ENCODE measurements around the gene NFATC1.

The NFATC1 gene

GRCh38 chr18:79377187-79377891, 18.4 kb upstream of the NFATC1 start:
- no peaks in the 10 kb centered on the region for H3K9me3 ChIP-seq (ENCODE audit: insufficient read depth, low read length)
- no peak overlapping the region for H3K9ac ChIP-seq (ENCODE audit: insufficient read length, low read depth)
- H3K27me3 ChIP-seq (ENCODE audit: insufficient read depth, insufficient read length): peaks cover 2% of the 10 kb centered on the region
- peaks cover 6% of the 10 kb centered on the region for H3K4me1 ChIP-seq (ENCODE audit: insufficient read depth, insufficient read length)
- no peak for DNase-seq (ENCODE audit: low read depth, low spot score)
- H3K36me3 ChIP-seq (ENCODE audit: insufficient read depth, insufficient read length, low read length): peaks cover 9% of the 10 kb centered on the region
- TF ChIP-seq SUZ12 (IDR thresholded peaks at IDR 0.05; ENCODE audit: extremely low read depth, insufficient read depth, insufficient read length) (no peak), YY1 (IDR thresholded peaks at IDR 0.05; ENCODE audit: insufficient read depth, insufficient read length) (no peak), ZNF274 (IDR thresholded peaks at IDR 0.05; ENCODE audit: low read depth, low read length) (no peak)
- H3K4me3 ChIP-seq (ENCODE audit: insufficient read length, low read depth): no peak overlapping the region

DNA sequence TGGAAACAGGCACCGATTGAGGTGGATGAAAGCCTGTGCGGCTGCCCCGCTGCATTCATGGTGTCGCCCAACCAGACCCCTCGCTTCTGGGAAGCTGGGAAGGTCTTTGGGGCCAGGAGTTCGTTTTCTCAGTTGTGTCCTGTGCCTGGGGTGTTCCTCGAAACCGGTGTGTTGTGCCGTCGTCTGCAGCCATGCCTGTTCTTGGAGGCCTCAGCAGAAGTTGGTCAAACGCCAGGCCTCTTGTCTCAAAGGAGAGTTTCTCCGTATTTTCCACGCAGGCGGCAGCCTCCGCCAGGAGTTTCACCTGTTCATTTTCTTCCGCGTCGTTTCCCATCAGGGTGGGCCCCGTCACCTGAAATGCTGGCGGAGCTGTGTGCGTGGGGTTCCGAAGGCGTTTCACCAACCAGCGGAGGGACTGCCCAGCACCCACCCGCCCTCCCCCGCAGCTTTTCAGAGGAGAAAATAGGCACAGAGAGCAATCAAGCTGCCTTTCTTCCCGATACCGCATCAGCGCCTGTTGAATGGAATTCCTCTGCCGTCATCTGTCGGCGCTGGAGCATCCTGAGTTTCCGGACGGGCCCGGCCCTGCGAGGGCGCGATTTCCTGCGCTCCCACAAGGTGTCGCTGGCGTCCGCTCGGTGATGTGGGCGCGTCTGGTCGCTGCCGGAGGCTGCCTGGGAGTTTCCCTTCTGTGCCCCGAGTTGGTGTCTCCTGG, 17.0 kb upstream of the NFATC1 start:
- peaks cover 2% of the 10 kb centered on the region for H3K27me3 ChIP-seq (ENCODE audit: insufficient read depth, insufficient read length)
- H3K4me1 ChIP-seq (ENCODE audit: insufficient read depth, insufficient read length): peaks cover 6% of the 10 kb centered on the region
- no peak overlapping the region for H3K4me3 ChIP-seq (ENCODE audit: insufficient read length, low read depth)
- peak overlapping the region; percentile 44 for H3K9ac ChIP-seq (ENCODE audit: insufficient read length, low read depth)
- no peaks in the 10 kb centered on the region for H3K9me3 ChIP-seq (ENCODE audit: insufficient read depth, low read length)
- DNase-seq (ENCODE audit: low read depth, low spot score): peak; percentile 71
- peaks cover 9% of the 10 kb centered on the region for H3K36me3 ChIP-seq (ENCODE audit: insufficient read depth, insufficient read length, low read length)
- TF ChIP-seq YY1 (IDR thresholded peaks at IDR 0.05; ENCODE audit: insufficient read depth, insufficient read length) (no peak), ZNF274 (IDR thresholded peaks at IDR 0.05; ENCODE audit: low read depth, low read length) (no peak), SUZ12 (IDR thresholded peaks at IDR 0.05; ENCODE audit: extremely low read depth, insufficient read depth, insufficient read length) (no peak)

- no peak for DNase-seq (ENCODE audit: low read depth, low spot score)
- H3K4me3 ChIP-seq (ENCODE audit: insufficient read length, low read depth): no peak overlapping the region
- peak overlapping the region; percentile 44 for H3K9ac ChIP-seq (ENCODE audit: insufficient read length, low read depth)
- H3K36me3 ChIP-seq (ENCODE audit: insufficient read depth, insufficient read length, low read length): peaks cover 9% of the 10 kb centered on the region
- peaks cover 2% of the 10 kb centered on the region for H3K27me3 ChIP-seq (ENCODE audit: insufficient read depth, insufficient read length)
- H3K4me1 ChIP-seq (ENCODE audit: insufficient read depth, insufficient read length): peaks cover 6% of the 10 kb centered on the region
- TF ChIP-seq YY1 (IDR thresholded peaks at IDR 0.05; ENCODE audit: insufficient read depth, insufficient read length): no peak
- no peak for TF ChIP-seq ZNF274 (IDR thresholded peaks at IDR 0.05; ENCODE audit: low read depth, low read length)
- TF ChIP-seq SUZ12 (IDR thresholded peaks at IDR 0.05; ENCODE audit: extremely low read depth, insufficient read depth, insufficient read length): no peak
- H3K9me3 ChIP-seq (ENCODE audit: insufficient read depth, low read length): no peaks in the 10 kb centered on the region
Measured at GRCh38 chr18:79379251-79379905, 16.4 kb upstream of the NFATC1 start.

- no peaks in the 10 kb centered on the region for H3K9me3 ChIP-seq (ENCODE audit: insufficient read depth, low read length)
- no peak overlapping the region for H3K4me3 ChIP-seq (ENCODE audit: insufficient read length, low read depth)
- peak overlapping the region; percentile 42 for H3K9ac ChIP-seq (ENCODE audit: insufficient read length, low read depth)
- peaks cover 5% of the 10 kb centered on the region for H3K36me3 ChIP-seq (ENCODE audit: insufficient read depth, insufficient read length, low read length)
- DNase-seq (ENCODE audit: low read depth, low spot score): no peak
- TF ChIP-seq ZNF274 (IDR thresholded peaks at IDR 0.05; ENCODE audit: low read depth, low read length) (no peak), SUZ12 (IDR thresholded peaks at IDR 0.05; ENCODE audit: extremely low read depth, insufficient read depth, insufficient read length) (no peak), YY1 (IDR thresholded peaks at IDR 0.05; ENCODE audit: insufficient read depth, insufficient read length) (no peak)
- H3K27me3 ChIP-seq (ENCODE audit: insufficient read depth, insufficient read length): peaks cover 2% of the 10 kb centered on the region
- H3K4me1 ChIP-seq (ENCODE audit: insufficient read depth, insufficient read length): peaks cover 6% of the 10 kb centered on the region
Measured at GRCh38 chr18:79379931-79380815, 15.6 kb upstream of the NFATC1 start.

- DNase-seq (ENCODE audit: low read depth, low spot score): no peak
- TF ChIP-seq ZNF274 (IDR thresholded peaks at IDR 0.05; ENCODE audit: low read depth, low read length) (no peak), SUZ12 (IDR thresholded peaks at IDR 0.05; ENCODE audit: extremely low read depth, insufficient read depth, insufficient read length) (no peak), YY1 (IDR thresholded peaks at IDR 0.05; ENCODE audit: insufficient read depth, insufficient read length) (no peak)
- H3K9ac ChIP-seq (ENCODE audit: insufficient read length, low read depth): no peak overlapping the region
Measured at GRCh38 chr18:79380816-79381806, 14.6 kb upstream of the NFATC1 start.

DNA sequence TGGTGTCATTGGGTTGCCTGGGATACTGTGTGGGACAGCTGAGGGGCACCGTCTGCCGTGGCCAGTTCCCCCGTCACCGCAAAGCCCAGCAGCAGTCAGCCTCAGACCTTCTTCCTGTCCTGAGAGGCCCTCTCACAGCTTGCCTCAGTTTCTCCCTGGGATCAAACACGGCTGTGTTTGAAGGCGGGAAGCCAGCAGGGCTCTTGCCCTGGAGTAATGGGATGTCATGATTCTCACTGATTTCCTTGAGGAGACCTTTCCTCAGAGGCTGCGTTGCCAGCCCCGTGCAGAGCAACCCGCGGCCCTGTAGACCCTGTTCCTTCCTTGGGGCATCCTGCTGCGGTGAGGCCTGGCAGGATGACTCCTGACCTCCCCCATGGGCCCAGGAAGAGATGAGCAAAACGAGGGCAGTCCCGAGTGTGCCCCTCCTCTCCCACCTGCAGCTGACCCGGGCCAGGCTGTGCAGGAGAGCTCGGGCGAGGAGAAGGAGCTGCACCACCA, 13.9 kb upstream of the NFATC1 start:
- no peaks in the 10 kb centered on the region for H3K9me3 ChIP-seq (ENCODE audit: insufficient read depth, low read length)
- H3K27me3 ChIP-seq (ENCODE audit: insufficient read depth, insufficient read length): peaks cover 2% of the 10 kb centered on the region
- H3K9ac ChIP-seq (ENCODE audit: insufficient read length, low read depth): peak overlapping the region; percentile 1
- H3K36me3 ChIP-seq (ENCODE audit: insufficient read depth, insufficient read length, low read length): peaks cover 5% of the 10 kb centered on the region
- peaks cover 12% of the 10 kb centered on the region for H3K4me1 ChIP-seq (ENCODE audit: insufficient read depth, insufficient read length)
- H3K4me3 ChIP-seq (ENCODE audit: insufficient read length, low read depth): no peak overlapping the region
- no peak for DNase-seq (ENCODE audit: low read depth, low spot score)
- no peak for TF ChIP-seq SUZ12 (IDR thresholded peaks at IDR 0.05; ENCODE audit: extremely low read depth, insufficient read depth, insufficient read length)
- no peak for TF ChIP-seq YY1 (IDR thresholded peaks at IDR 0.05; ENCODE audit: insufficient read depth, insufficient read length)
- TF ChIP-seq ZNF274 (IDR thresholded peaks at IDR 0.05; ENCODE audit: low read depth, low read length): no peak

More at GRCh38 chr18:79380816-79381806, 14.6 kb upstream of the NFATC1 start:
- Histone ChIP-seq H3K36me3 (ENCODE audit: insufficient read depth, insufficient read length, low read length) (peaks cover 5% of the 10 kb centered on the region), H3K4me1 (ENCODE audit: insufficient read depth, insufficient read length) (peaks cover 10% of the 10 kb centered on the region), H3K4me3 (ENCODE audit: insufficient read length, low read depth) (no peak overlapping the region), H3K9me3 (ENCODE audit: insufficient read depth, low read length) (no peaks in the 10 kb centered on the region), H3K27me3 (ENCODE audit: insufficient read depth, insufficient read length) (peaks cover 2% of the 10 kb centered on the region)

Measured in NT2/D1 (cell line).